Vagina (tissue), 2 donors: Measurements from ENCODE around the gene MGMT. TPM values are rescaled to one million over a fixed set of nuclear protein-coding genes. Genes with fewer than 3 reads are reported as not detected.

Experiments used
- DNase-seq, 2 donors: peaks; one replicate each; pipeline ENCODE4 v3.0.0-alpha.2; 2017; ENCODE audit errors: extremely low spot score in 2 of 2
- H3K27ac ChIP-seq: fragments of 200-600 bp; sonication (generic); one replicate; pipeline ENCODE4 v1.5.1; 2019
- H3K27me3 ChIP-seq: fragments of 200-600 bp; sonication (generic); one replicate; pipeline ENCODE4 v1.5.1; 2019
- H3K36me3 ChIP-seq, 2 donors: fragments of 200-600 bp; sonication (generic); one replicate each; pipeline ENCODE4 v1.5.1; 2017 to 2019
- H3K4me1 ChIP-seq: fragments of 200-600 bp; sonication (generic); one replicate; pipeline ENCODE4 v1.5.1; 2019
- H3K4me3 ChIP-seq, 2 donors: fragments of 200-600 bp; sonication (generic); 1 replicate in 1 of 2; 2 replicates in 1 of 2; pipeline ENCODE4 v1.5.1; 2016 to 2019
- H3K9me3 ChIP-seq: fragments of 200-600 bp; sonication (generic); one replicate; pipeline ENCODE4 v1.5.1; 2019
- CTCF ChIP-seq, 3 experiments: fragments of 450-650 bp in 2 of 3; fragments of 200-600 bp in 1 of 3; sonication (generic) in 1 of 3; IDR thresholded peaks; one replicate each; pipeline ENCODE4 v1.5.1; 2017 to 2019; ENCODE audit warnings: antibody characterized with exemption in 3 of 3, mild to moderate bottlenecking in 2 of 3, moderate library complexity in 2 of 3
- POLR2A ChIP-seq, 2 donors: fragments of 450-650 bp; IDR thresholded peaks; one replicate each; pipeline ENCODE4 v1.6.1; 2017; ENCODE audit warnings: antibody characterized with exemption in 2 of 2, mild to moderate bottlenecking in 2 of 2, moderate library complexity in 2 of 2
- POLR2AphosphoS5 ChIP-seq, 2 donors: sonication (generic); formaldehyde crosslinking; IDR thresholded peaks; one replicate each; pipeline ENCODE4 v1.9.0; 2017; ENCODE audit warnings: antibody characterized with exemption in 2 of 2, mild to moderate bottlenecking in 2 of 2, low read depth in 1 of 2; ENCODE audit not compliant: insufficient read depth in 1 of 2
- intact Hi-C: fragments of 100-400 bp; cut with DNase I; formaldehyde crosslinking; loops from one replicate; pipeline ENCODE4 v1.15.1; 2023
- total RNA-seq: library from RNA; depleted of rRNA; stranded (reverse); fragments of >200 nt; gene quantifications from one replicate; pipeline ENCODE4 v1.2.3, GENCODE V29; 2016

MGMT gene
- total RNA-seq, 1 donor from 2014 or later = 16.0 TPM

GRCh38 chr10:129486805-129487204 is 19.8 kb downstream of the MGMT start:
- Histone ChIP-seq H3K4me1 (no peaks in the 10 kb centered on the region), H3K4me3 (no peak overlapping the region), H3K27ac (no peak overlapping the region), H3K36me3 (no peaks in the 10 kb centered on the region), H3K27me3 (no peaks in the 10 kb centered on the region), H3K9me3 (peaks cover 40% of the 10 kb centered on the region)
- DNase-seq = no peak
- intact Hi-C loops = no loop called here
- no peak for TF ChIP-seq POLR2A (IDR thresholded peaks at IDR 0.05)
- no peak for TF ChIP-seq POLR2AphosphoS5 (IDR thresholded peaks at IDR 0.05; ENCODE audit: insufficient read depth in 1 of 2, low read depth in 1 of 2)
- TF ChIP-seq CTCF (IDR thresholded peaks at IDR 0.05) = no peak

- Histone ChIP-seq H3K27me3 (no peaks in the 10 kb centered on the region), H3K36me3 (no peaks in the 10 kb centered on the region), H3K4me3 (no peak overlapping the region), H3K27ac (no peak overlapping the region), H3K9me3 (peaks cover 19% of the 10 kb centered on the region), H3K4me1 (no peaks in the 10 kb centered on the region)
- intact Hi-C loops = no loop called here
- no peak for DNase-seq
- TF ChIP-seq POLR2AphosphoS5 (IDR thresholded peaks at IDR 0.05; ENCODE audit: insufficient read depth in 1 of 2, low read depth in 1 of 2) (no peak), CTCF (IDR thresholded peaks at IDR 0.05) (no peak), POLR2A (IDR thresholded peaks at IDR 0.05) (no peak)
Observed at GRCh38 chr10:129491123-129491734, 24.2 kb downstream of the MGMT start.

DNA sequence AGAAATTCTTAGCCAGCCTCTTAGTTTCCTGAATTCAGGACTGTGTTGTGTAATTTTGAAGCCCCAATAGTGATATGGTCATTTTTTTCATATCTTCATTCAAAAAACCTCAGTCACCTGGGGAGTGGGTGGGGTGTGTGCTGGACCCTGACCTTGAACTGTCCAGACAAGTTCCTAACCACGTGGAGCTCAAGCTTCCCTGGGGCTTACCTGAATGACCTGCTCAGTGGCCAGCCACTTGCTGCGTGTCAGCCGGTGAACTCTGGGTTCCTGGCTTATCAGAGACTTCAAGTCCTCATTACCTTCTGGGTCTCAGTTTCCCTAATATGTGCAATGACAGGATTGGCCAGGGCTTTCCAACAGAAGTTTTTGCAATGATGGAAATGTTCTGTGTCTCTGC is 27.1 kb downstream of the MGMT start:
- intact Hi-C loops = no loop called here
- Histone ChIP-seq H3K27ac (no peak overlapping the region), H3K4me1 (no peaks in the 10 kb centered on the region), H3K27me3 (no peaks in the 10 kb centered on the region), H3K9me3 (peaks cover 19% of the 10 kb centered on the region), H3K36me3 (peaks cover 0 to 4% of the 10 kb centered on the region in 2 donors), H3K4me3 (no peak overlapping the region)
- no peak for DNase-seq
- TF ChIP-seq CTCF (IDR thresholded peaks at IDR 0.05) = no peak
- no peak for TF ChIP-seq POLR2AphosphoS5 (IDR thresholded peaks at IDR 0.05; ENCODE audit: insufficient read depth in 1 of 2, low read depth in 1 of 2)
- no peak for TF ChIP-seq POLR2A (IDR thresholded peaks at IDR 0.05)

DNA sequence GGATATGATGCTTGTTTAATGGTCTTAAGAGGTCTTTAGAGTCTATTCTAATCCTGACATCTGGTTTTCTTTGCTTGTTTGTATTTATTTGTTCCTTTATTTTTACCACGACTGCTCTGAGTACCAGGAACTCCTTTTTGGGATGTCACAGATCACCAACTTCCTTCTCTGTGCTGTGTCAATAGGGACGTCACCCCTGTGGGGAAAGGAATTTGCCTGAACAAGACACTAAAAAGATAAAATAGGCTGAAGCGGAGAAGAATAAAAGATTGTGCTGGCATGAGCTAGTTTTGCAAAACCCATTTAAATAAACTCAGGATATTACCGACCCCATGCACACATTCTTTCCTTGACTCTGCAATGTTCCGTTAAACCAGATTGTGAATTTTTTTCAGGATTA is 27.7 kb downstream of the MGMT start:
- TF ChIP-seq POLR2A (IDR thresholded peaks at IDR 0.05) (no peak), CTCF (IDR thresholded peaks at IDR 0.05) (no peak), POLR2AphosphoS5 (IDR thresholded peaks at IDR 0.05; ENCODE audit: insufficient read depth in 1 of 2, low read depth in 1 of 2) (no peak)
- DNase-seq = no peak
- H3K27me3 ChIP-seq = no peaks in the 10 kb centered on the region
- no peak overlapping the region for H3K27ac ChIP-seq
- no peak overlapping the region for H3K4me3 ChIP-seq
- intact Hi-C loops = no loop called here
- H3K4me1 ChIP-seq = no peaks in the 10 kb centered on the region
- peaks cover 0 to 4% of the 10 kb centered on the region in 2 donors for H3K36me3 ChIP-seq
- peaks cover 19% of the 10 kb centered on the region for H3K9me3 ChIP-seq

- DNase-seq = no peak
- Histone ChIP-seq H3K9me3 (peaks cover 19% of the 10 kb centered on the region), H3K36me3 (peaks cover 0 to 4% of the 10 kb centered on the region in 2 donors), H3K4me3 (no peak overlapping the region), H3K27ac (no peak overlapping the region), H3K4me1 (no peaks in the 10 kb centered on the region), H3K27me3 (no peaks in the 10 kb centered on the region)
- intact Hi-C loops = no loop called here
- TF ChIP-seq POLR2AphosphoS5 (IDR thresholded peaks at IDR 0.05; ENCODE audit: insufficient read depth in 1 of 2, low read depth in 1 of 2) (no peak), CTCF (IDR thresholded peaks at IDR 0.05) (no peak), POLR2A (IDR thresholded peaks at IDR 0.05) (no peak)
Observed at GRCh38 chr10:129495256-129495655, 28.2 kb downstream of the MGMT start.
